HepG2 (cell line): ENCODE data around the gene YTHDF1. TPM values are rescaled to one million over a fixed set of nuclear protein-coding genes. Genes with fewer than 3 reads are reported as not detected.

Experiments
- FOXK2 ChIP-seq: fragments of 450-650 bp; IDR thresholded peaks from 2 replicates; pipeline ENCODE4 v1.6.1; 2016
- HNRNPLL ChIP-seq: fragments of 200-400 bp; formaldehyde crosslinking; IDR thresholded peaks from 2 replicates; pipeline ENCODE4 v1.6.1; 2017; ENCODE audit warnings: mild to moderate bottlenecking, low read depth, low read length; ENCODE audit not compliant: poor library complexity, severe bottlenecking
- PCBP2 ChIP-seq: fragments of 200-400 bp; formaldehyde crosslinking; optimal IDR thresholded peaks from 2 replicates; pipeline ENCODE3; 2018; ENCODE audit warnings: low read length, low read depth; ENCODE audit not compliant: poor library complexity, severe bottlenecking
- RAD21 ChIP-seq: fragments of 450-650 bp; formaldehyde crosslinking; IDR thresholded peaks from 2 replicates; pipeline ENCODE4 v1.5.0; 2020; ENCODE audit warnings: mild to moderate bottlenecking
- RARG ChIP-seq: sonication (generic); formaldehyde crosslinking; IDR thresholded peaks from 2 replicates; pipeline ENCODE4 v1.4.0; 2020; ENCODE audit warnings: low read depth, mild to moderate bottlenecking, missing genetic modification reagents
- RELA ChIP-seq: sonication (generic); formaldehyde crosslinking; IDR thresholded peaks from 2 replicates; pipeline ENCODE4 v1.4.0; 2020; ENCODE audit warnings: missing genetic modification reagents
- SETDB1 ChIP-seq: sonication (generic); formaldehyde crosslinking; IDR thresholded peaks from 2 replicates; pipeline ENCODE4 v1.5.1; 2020; ENCODE audit warnings: missing genetic modification reagents, mild to moderate bottlenecking, borderline replicate concordance
- STAG1 ChIP-seq: sonication (generic); formaldehyde crosslinking; IDR thresholded peaks from 2 replicates; pipeline ENCODE4 v1.4.0; 2020; ENCODE audit warnings: missing genetic modification reagents
- TRIM22 ChIP-seq: fragments of 450-650 bp; IDR thresholded peaks from 2 replicates; pipeline ENCODE4 v1.6.1; 2017
- XRCC5 ChIP-seq: fragments of 200-400 bp; formaldehyde crosslinking; optimal IDR thresholded peaks from 2 replicates; pipeline ENCODE3; 2017; ENCODE audit warnings: mild to moderate bottlenecking, low read length
- ZNF10 ChIP-seq: sonication (generic); formaldehyde crosslinking; IDR thresholded peaks from 2 replicates; pipeline ENCODE4 v1.4.0; 2020; ENCODE audit warnings: mild to moderate bottlenecking, low read depth, missing genetic modification reagents, borderline replicate concordance
- ZNF234 ChIP-seq: sonication (generic); formaldehyde crosslinking; conservative IDR thresholded peaks from 2 replicates; pipeline ENCODE4 v1.5.1; 2020; ENCODE audit warnings: mild to moderate bottlenecking, missing genetic modification reagents
- ZNF607 ChIP-seq: sonication (generic); formaldehyde crosslinking; IDR thresholded peaks from 2 replicates; pipeline ENCODE4 v1.5.1; 2020; ENCODE audit warnings: missing genetic modification reagents, mild to moderate bottlenecking, borderline replicate concordance
- ZNF7 ChIP-seq: IDR thresholded peaks from 2 replicates; pipeline ENCODE4 v1.6.1; 2016; ENCODE audit warnings: missing biosample characterization, missing genetic modification reagents
- polyA plus RNA-seq, 8 experiments: library from polyadenylated mRNA; depleted of rRNA in 3 of 8; stranded (reverse) in 7 of 8; unstranded in 1 of 8; fragments of >200 nt; fragmentation: Illumina TruSeq in 4 of 8; extraction: Trizol in 4 of 8; gene quantifications; 2 replicates each; pipeline versions ENCODE4 v1.2.1 to v1.2.3, GENCODE V29; 2011 to 2016; ENCODE audit warnings: low read depth in 4 of 8, missing spikeins in 1 of 8, mixed read lengths in 1 of 8; ENCODE audit not compliant: insufficient read depth in 1 of 8
- total RNA-seq, 5 experiments: library from RNA; depleted of rRNA; stranded (reverse); fragments of >200 nt; fragmentation: Illumina TruSeq; extraction: Trizol; gene quantifications; 2 replicates each; pipeline ENCODE4 v1.2.3, GENCODE V29; 2016; ENCODE audit warnings: low read depth in 1 of 5

The YTHDF1 gene
- total and polyA plus RNA-seq, 2 of the 13 experiments (the other 11 are each of a cell fraction or from before 2014, with no cell fraction given): 34.5 to 37.7 TPM

- TF ChIP-seq ZNF234 (CRISPR knock-in tag) (0 out of 2 replicates have a peak, but pooled peaks have one; percentile 32), ZNF607 (0 out of 2 replicates have a peak, but pooled peaks have one; percentile 20), STAG1 (CRISPR knock-in tag) (peak; percentile 58), RARG (CRISPR knock-in tag) (no peak), RAD21 (CRISPR knock-in tag) (0 out of 2 replicates have a peak, but pooled peaks have one; percentile 27), ZNF10 (CRISPR knock-in tag) (no peak), RELA (no peak), PCBP2 (peak; percentile 11), TRIM22 (no peak), XRCC5 (peak; percentile 96), SETDB1 (CRISPR knock-in tag) (0 out of 2 replicates have a peak, but pooled peaks have one; percentile 0), HNRNPLL (peak; percentile 39), ZNF7 (CRISPR knock-in tag) (peak; percentile 74), FOXK2 (no peak)
Observed at GRCh38 chr20:63234693-63235398, 18.9 kb upstream of the YTHDF1 start (continued).
